HEK293 (cell line): ENCODE results near the gene MAP3K7CL.

Experiments used
- CTCF ChIA-PET: fragments of 350-600 bp; formaldehyde crosslinking; extraction: SDS; loops from one replicate; lab custom pipeline; 2021; ENCODE audit warnings: antibody characterized with exemption; lab: Yijun Ruan, JAX
- POLR2A ChIA-PET: fragments of 300-600 bp; formaldehyde crosslinking; extraction: SDS; loops from one replicate; lab custom pipeline; 2020; ENCODE audit warnings: antibody characterized with exemption, inconsistent platforms; lab: Yijun Ruan, JAX
- H3K27ac ChIP-seq: fragments of 200-500 bp; sonication (Bioruptor generic); 2 replicates; pipeline ENCODE4 v1.5.1; 2014; ENCODE audit warnings: low read depth, low read length, control low read depth, inconsistent platforms; ENCODE audit errors: extremely low read depth
- H3K36me3 ChIP-seq, 2 experiments: fragments of 200-500 bp in 1 of 2; sonication (Bioruptor generic) in 1 of 2; 1 replicate in 1 of 2; 2 replicates in 1 of 2; pipeline ENCODE4 v1.5.1; 2014 to 2017; ENCODE audit warnings: inconsistent platforms in 2 of 2, low read length in 2 of 2; ENCODE audit not compliant: control insufficient read depth in 2 of 2, insufficient read depth in 1 of 2
- H3K4me1 ChIP-seq: fragments of 200-500 bp; sonication (Bioruptor generic); 2 replicates; pipeline ENCODE4 v1.5.1; 2014; ENCODE audit warnings: mild to moderate bottlenecking, low read length, inconsistent platforms; ENCODE audit not compliant: control insufficient read depth, insufficient read depth
- H3K4me3 ChIP-seq: 2 replicates; pipeline ENCODE4 v1.5.1; 2011; ENCODE audit warnings: low read depth, mild to moderate bottlenecking, control low read depth, low read length, moderate library complexity
- H3K9me3 ChIP-seq: fragments of 200-500 bp; sonication (Bioruptor generic); 2 replicates; pipeline ENCODE4 v1.5.1; 2014; ENCODE audit warnings: low read depth, low read length, inconsistent platforms; ENCODE audit not compliant: control insufficient read depth, insufficient read depth
- ELK4 ChIP-seq: IDR thresholded peaks from 2 replicates; pipeline ENCODE4 v1.6.1; 2011; ENCODE audit warnings: mild to moderate bottlenecking, low read depth, low read length, borderline replicate concordance
- HOXD13 ChIP-seq: sonication (generic); formaldehyde crosslinking; IDR thresholded peaks from 2 replicates; pipeline ENCODE4 v1.8.0; 2022; ENCODE audit warnings: missing genetic modification reagents, borderline replicate concordance
- KLF10 ChIP-seq: fragments of 450-650 bp; IDR thresholded peaks from 2 replicates; pipeline ENCODE4 v1.5.1; 2018; ENCODE audit warnings: missing biosample characterization, mild to moderate bottlenecking, missing genetic modification characterization
- MZF1 ChIP-seq: fragments of 450-650 bp; formaldehyde crosslinking; IDR thresholded peaks from 2 replicates; pipeline ENCODE4 v1.5.1; 2017; ENCODE audit warnings: missing biosample characterization, missing genetic modification characterization, borderline replicate concordance
- OVOL3 ChIP-seq: fragments of 450-650 bp; formaldehyde crosslinking; IDR thresholded peaks from 2 replicates; pipeline ENCODE4 v1.5.1; 2016; ENCODE audit warnings: missing biosample characterization, missing genetic modification characterization
- SP2 ChIP-seq: fragments of 450-650 bp; formaldehyde crosslinking; IDR thresholded peaks from 2 replicates; pipeline ENCODE4 v1.5.1; 2016; ENCODE audit warnings: missing biosample characterization, missing genetic modification characterization
- SP3 ChIP-seq: fragments of 450-650 bp; formaldehyde crosslinking; IDR thresholded peaks from 2 replicates; pipeline ENCODE4 v1.5.1; 2016; ENCODE audit warnings: missing biosample characterization, missing genetic modification characterization
- SP7 ChIP-seq: fragments of 450-650 bp; formaldehyde crosslinking; IDR thresholded peaks from 2 replicates; pipeline ENCODE4 v1.5.1; 2016; ENCODE audit warnings: missing biosample characterization, missing genetic modification characterization
- YY1 ChIP-seq: fragments of 450-650 bp; formaldehyde crosslinking; IDR thresholded peaks from 2 replicates; pipeline ENCODE4 v1.5.1; 2018; ENCODE audit warnings: missing biosample characterization, missing genetic modification characterization
- ZBTB8A ChIP-seq: fragments of 450-650 bp; formaldehyde crosslinking; IDR thresholded peaks from 2 replicates; pipeline ENCODE4 v1.5.1; 2016; ENCODE audit warnings: missing biosample characterization, missing genetic modification characterization
- ZFP41 ChIP-seq: fragments of 450-650 bp; formaldehyde crosslinking; IDR thresholded peaks from 2 replicates; pipeline ENCODE4 v1.5.1; 2016; ENCODE audit warnings: missing biosample characterization, missing genetic modification characterization, borderline replicate concordance
- ZNF114 ChIP-seq: fragments of 450-650 bp; formaldehyde crosslinking; IDR thresholded peaks from 2 replicates; pipeline ENCODE4 v1.5.0; 2017; ENCODE audit warnings: missing biosample characterization, missing genetic modification characterization
- ZNF146 ChIP-seq: fragments of 450-650 bp; formaldehyde crosslinking; IDR thresholded peaks from 2 replicates; pipeline ENCODE4 v1.5.1; 2016; ENCODE audit warnings: missing biosample characterization, missing genetic modification characterization
- ZNF174 ChIP-seq: fragments of 450-650 bp; formaldehyde crosslinking; IDR thresholded peaks from 2 replicates; pipeline ENCODE4 v1.5.0; 2017; ENCODE audit warnings: missing biosample characterization, mild to moderate bottlenecking, missing genetic modification characterization
- ZNF214 ChIP-seq: fragments of 450-650 bp; formaldehyde crosslinking; IDR thresholded peaks from 2 replicates; pipeline ENCODE4 v1.5.1; 2017; ENCODE audit warnings: missing biosample characterization, mild to moderate bottlenecking, missing genetic modification characterization, borderline replicate concordance
- ZNF24 ChIP-seq: fragments of 450-650 bp; formaldehyde crosslinking; IDR thresholded peaks from 2 replicates; pipeline ENCODE4 v1.5.1; 2016; ENCODE audit warnings: missing biosample characterization, missing genetic modification characterization
- ZNF311 ChIP-seq: fragments of 450-650 bp; formaldehyde crosslinking; IDR thresholded peaks from 2 replicates; pipeline ENCODE4 v1.5.1; 2017; ENCODE audit warnings: missing biosample characterization, missing genetic modification characterization, borderline replicate concordance
- ZNF335 ChIP-seq: fragments of 450-650 bp; formaldehyde crosslinking; conservative IDR thresholded peaks from 2 replicates; pipeline ENCODE4 v1.5.1; 2016; ENCODE audit warnings: missing biosample characterization, missing genetic modification characterization
- ZNF426 ChIP-seq: fragments of 450-650 bp; formaldehyde crosslinking; IDR thresholded peaks from 2 replicates; pipeline ENCODE4 v1.5.1; 2017; ENCODE audit warnings: missing biosample characterization, missing genetic modification characterization, mild to moderate bottlenecking, inconsistent platforms, moderate library complexity
- ZNF501 ChIP-seq: fragments of 450-650 bp; formaldehyde crosslinking; IDR thresholded peaks from 2 replicates; pipeline ENCODE4 v1.5.1; 2016; ENCODE audit warnings: missing biosample characterization, missing genetic modification characterization
- ZNF514 ChIP-seq: fragments of 450-650 bp; formaldehyde crosslinking; IDR thresholded peaks from 2 replicates; pipeline ENCODE4 v1.5.1; 2016; ENCODE audit warnings: missing biosample characterization, missing genetic modification characterization
- ZNF600 ChIP-seq: fragments of 450-650 bp; formaldehyde crosslinking; IDR thresholded peaks from 2 replicates; pipeline ENCODE4 v1.5.1; 2016; ENCODE audit warnings: missing biosample characterization, missing genetic modification characterization
- ZNF629 ChIP-seq: fragments of 450-650 bp; formaldehyde crosslinking; IDR thresholded peaks from 2 replicates; pipeline ENCODE4 v1.5.1; 2017; ENCODE audit warnings: missing biosample characterization, missing genetic modification characterization
- ZNF639 ChIP-seq: fragments of 450-650 bp; formaldehyde crosslinking; IDR thresholded peaks from 2 replicates; pipeline ENCODE4 v1.5.1; 2016; ENCODE audit warnings: missing biosample characterization, missing genetic modification characterization
- ZNF645 ChIP-seq: fragments of 450-650 bp; formaldehyde crosslinking; IDR thresholded peaks from 2 replicates; pipeline ENCODE4; 2016; ENCODE audit warnings: missing biosample characterization, missing genetic modification characterization
- TF ChIP-seq, protein P1 (sequence below): fragments of 450-650 bp; formaldehyde crosslinking; IDR thresholded peaks from 2 replicates; pipeline ENCODE4 v1.5.1; 2016; ENCODE audit warnings: missing biosample characterization, missing genetic modification characterization
- TF ChIP-seq, protein P2 (sequence below): fragments of 450-650 bp; formaldehyde crosslinking; IDR thresholded peaks from 2 replicates; pipeline ENCODE4 v1.5.1; 2016; ENCODE audit warnings: missing biosample characterization, missing genetic modification characterization

Gene MAP3K7CL

DNA sequence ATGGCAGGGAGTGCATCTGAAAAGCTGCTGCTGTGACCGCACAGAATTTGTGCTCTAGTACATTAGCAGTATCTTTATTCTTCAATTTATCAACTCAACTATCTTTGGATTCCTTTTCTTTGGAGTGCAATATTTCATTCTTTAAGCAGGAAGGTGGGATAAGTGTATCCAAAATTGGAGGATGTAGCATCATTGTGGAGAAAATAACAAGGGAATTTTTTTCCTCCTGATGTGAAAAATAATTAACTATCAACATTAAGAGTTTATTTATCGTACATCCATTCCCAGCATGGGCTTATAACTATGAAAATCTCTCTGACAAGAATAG, 25.5 kb downstream of the MAP3K7CL start:
- H3K9me3 ChIP-seq: no peaks in the 10 kb centered on the region
- POLR2A ChIA-PET: interaction anchor here (1.0 to 1.5 kb wide), 2 partner anchors 29 to 36 kb away, joined by 3 read pairs; no protein-coding TSS in a partner anchor
- H3K27ac ChIP-seq: no peak overlapping the region
- no peaks in the 10 kb centered on the region for H3K36me3 ChIP-seq
- TF ChIP-seq, protein P1, sequence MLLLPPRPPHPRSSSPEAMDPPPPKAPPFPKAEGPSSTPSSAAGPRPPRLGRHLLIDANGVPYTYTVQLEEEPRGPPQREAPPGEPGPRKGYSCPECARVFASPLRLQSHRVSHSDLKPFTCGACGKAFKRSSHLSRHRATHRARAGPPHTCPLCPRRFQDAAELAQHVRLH (tag by site-specific recombination): 0 out of 2 replicates have a peak, but pooled peaks have one; percentile 5
- no peak for TF ChIP-seq ZNF600
- 0 out of 2 replicates have a peak, but pooled peaks have one; percentile 4 for TF ChIP-seq ZBTB8A (tag by site-specific recombination)
- no peak for TF ChIP-seq ZNF311 (tag by site-specific recombination)
- peak; percentile 60; the same call in 1 of the 2 replicates for TF ChIP-seq ZNF174 (tag by site-specific recombination)
- peak; percentile 95 for TF ChIP-seq ZNF146 (tag by site-specific recombination)
- TF ChIP-seq, protein P2, sequence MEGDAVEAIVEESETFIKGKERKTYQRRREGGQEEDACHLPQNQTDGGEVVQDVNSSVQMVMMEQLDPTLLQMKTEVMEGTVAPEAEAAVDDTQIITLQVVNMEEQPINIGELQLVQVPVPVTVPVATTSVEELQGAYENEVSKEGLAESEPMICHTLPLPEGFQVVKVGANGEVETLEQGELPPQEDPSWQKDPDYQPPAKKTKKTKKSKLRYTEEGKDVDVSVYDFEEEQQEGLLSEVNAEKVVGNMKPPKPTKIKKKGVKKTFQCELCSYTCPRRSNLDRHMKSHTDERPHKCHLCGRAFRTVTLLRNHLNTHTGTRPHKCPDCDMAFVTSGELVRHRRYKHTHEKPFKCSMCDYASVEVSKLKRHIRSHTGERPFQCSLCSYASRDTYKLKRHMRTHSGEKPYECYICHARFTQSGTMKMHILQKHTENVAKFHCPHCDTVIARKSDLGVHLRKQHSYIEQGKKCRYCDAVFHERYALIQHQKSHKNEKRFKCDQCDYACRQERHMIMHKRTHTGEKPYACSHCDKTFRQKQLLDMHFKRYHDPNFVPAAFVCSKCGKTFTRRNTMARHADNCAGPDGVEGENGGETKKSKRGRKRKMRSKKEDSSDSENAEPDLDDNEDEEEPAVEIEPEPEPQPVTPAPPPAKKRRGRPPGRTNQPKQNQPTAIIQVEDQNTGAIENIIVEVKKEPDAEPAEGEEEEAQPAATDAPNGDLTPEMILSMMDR: 0 out of 2 replicates have a peak, but pooled peaks have one; percentile 0
- TF ChIP-seq OVOL3 (tag by site-specific recombination): no peak
- TF ChIP-seq ZNF214: no peak
- CTCF ChIA-PET: interaction anchor here (1.0 to 5.1 kb wide), 8 partner anchors 9 to 69 kb away, joined by 3 to 26 read pairs (median 4); no protein-coding TSS in a partner anchor
- H3K4me3 ChIP-seq: no peak overlapping the region; the same call in 1 of the 2 replicates
- no peaks in the 10 kb centered on the region for H3K4me1 ChIP-seq

GRCh38 chr21:29157080-29157479, 26.6 kb downstream of the MAP3K7CL start:
- POLR2A ChIA-PET: no interaction called here
- CTCF ChIA-PET: no interaction called here
- H3K9me3 ChIP-seq: no peaks in the 10 kb centered on the region
- no peak overlapping the region for H3K27ac ChIP-seq
- no peaks in the 10 kb centered on the region for H3K36me3 ChIP-seq
- no peak overlapping the region for H3K4me3 ChIP-seq
- TF ChIP-seq ZNF645 (no peak), ZFP41 (tag by site-specific recombination) (no peak), KLF10 (no peak), ZNF114 (tag by site-specific recombination) (no peak), SP7 (tag by site-specific recombination) (no peak), ELK4 (no peak), ZNF24 (tag by site-specific recombination) (no peak), ZNF426 (tag by site-specific recombination) (no peak)
- H3K4me1 ChIP-seq: no peaks in the 10 kb centered on the region

GRCh38 chr21:29159842-29160241, 29.4 kb downstream of the MAP3K7CL start:
- no peak overlapping the region for H3K4me3 ChIP-seq
- CTCF ChIA-PET: interaction anchor here (0.5 to 1.3 kb wide), 4 partner anchors 10 to 73 kb away, joined by 3 to 6 read pairs (median 4); no protein-coding TSS in a partner anchor
- no peaks in the 10 kb centered on the region for H3K4me1 ChIP-seq
- H3K9me3 ChIP-seq: no peaks in the 10 kb centered on the region
- TF ChIP-seq ZNF214: no peak
- no peak for TF ChIP-seq MZF1 (tag by site-specific recombination)
- no peak for TF ChIP-seq HOXD13 (CRISPR knock-in tag)
- no peak for TF ChIP-seq ZNF335 (tag by site-specific recombination)
- no peak for TF ChIP-seq ZNF639 (tag by site-specific recombination)
- no peak for TF ChIP-seq KLF10
- no peak for TF ChIP-seq ZFP41 (tag by site-specific recombination)
- TF ChIP-seq SP3 (tag by site-specific recombination): no peak
- no peak for TF ChIP-seq YY1 (tag by site-specific recombination)
- TF ChIP-seq ZNF514 (tag by site-specific recombination): no peak
- TF ChIP-seq ZNF174 (tag by site-specific recombination): no peak
- TF ChIP-seq ZNF629: no peak
- no peak for TF ChIP-seq SP2 (tag by site-specific recombination)
- TF ChIP-seq ZNF501 (tag by site-specific recombination): no peak
- TF ChIP-seq, all 188 proteins: peak for 0
- no peaks in the 10 kb centered on the region for H3K36me3 ChIP-seq
- POLR2A ChIA-PET: no interaction called here
- no peak overlapping the region for H3K27ac ChIP-seq
